HG02610 (cell line): ENCODE results near the gene TBCC.
"Not testable (repeated sequence)": the region's sequence is repeated elsewhere in the genome, so short reads cannot be mapped to it uniquely, and the experiment has no call there.

Experiments
- ATAC-seq: cut with Tn5 transposase; IDR thresholded peaks from one replicate; pipeline ENCODE4 v1.9.1; 2021; ENCODE audit warnings: mild to moderate bottlenecking, moderate library complexity; ENCODE audit not compliant: unreplicated experiment

Gene TBCC

DNA sequence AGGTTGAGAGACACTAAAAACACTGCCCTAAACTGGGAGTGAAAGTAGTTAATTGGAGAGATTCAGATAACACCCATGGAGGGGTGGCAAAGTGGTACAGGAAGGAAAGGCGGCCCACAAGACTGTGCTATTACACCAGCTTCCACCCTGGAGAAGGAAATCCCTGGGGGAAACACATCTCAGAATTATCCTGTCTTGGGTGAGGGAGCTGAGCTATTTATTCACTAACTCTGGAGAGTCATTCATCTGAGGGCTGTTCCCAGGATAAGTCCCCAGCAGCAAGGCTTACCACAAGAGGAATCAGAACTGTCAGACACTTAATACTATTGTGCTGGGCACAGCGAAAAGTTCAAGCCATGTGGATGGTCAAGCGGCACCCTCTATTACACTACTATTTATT, 9.9 kb downstream of the TBCC start:
- no peak for ATAC-seq

DNA sequence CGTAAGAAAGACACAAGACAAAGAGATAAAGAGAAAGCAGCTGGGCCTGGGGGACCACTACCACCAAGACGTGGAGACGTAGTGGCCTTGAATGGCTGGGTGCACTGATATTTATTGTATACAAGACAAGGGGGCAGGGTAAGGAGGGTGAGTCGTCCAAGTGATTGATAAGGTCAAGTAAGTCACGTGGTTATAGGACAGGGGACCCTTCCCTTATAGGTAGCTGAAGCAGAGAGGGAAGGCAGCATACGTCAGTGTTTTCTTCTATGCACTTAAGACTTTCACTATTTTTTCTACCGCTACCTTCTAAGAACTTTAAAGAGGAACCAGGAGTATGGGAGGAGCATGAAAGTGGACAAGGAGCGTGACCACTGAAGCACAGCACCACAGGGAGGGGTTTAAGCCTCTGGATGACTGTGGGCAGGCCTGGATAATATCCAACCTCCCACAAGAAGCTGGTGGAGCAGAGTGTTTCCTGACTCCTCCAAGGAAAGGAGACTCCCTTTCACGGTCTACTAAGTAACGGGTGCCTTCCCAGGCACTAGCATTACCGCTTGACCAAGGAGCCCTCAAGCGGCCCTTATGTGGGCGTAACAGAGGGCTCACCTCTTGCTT, 11.9 kb downstream of the TBCC start:
- ATAC-seq: not testable (repeated sequence)

DNA sequence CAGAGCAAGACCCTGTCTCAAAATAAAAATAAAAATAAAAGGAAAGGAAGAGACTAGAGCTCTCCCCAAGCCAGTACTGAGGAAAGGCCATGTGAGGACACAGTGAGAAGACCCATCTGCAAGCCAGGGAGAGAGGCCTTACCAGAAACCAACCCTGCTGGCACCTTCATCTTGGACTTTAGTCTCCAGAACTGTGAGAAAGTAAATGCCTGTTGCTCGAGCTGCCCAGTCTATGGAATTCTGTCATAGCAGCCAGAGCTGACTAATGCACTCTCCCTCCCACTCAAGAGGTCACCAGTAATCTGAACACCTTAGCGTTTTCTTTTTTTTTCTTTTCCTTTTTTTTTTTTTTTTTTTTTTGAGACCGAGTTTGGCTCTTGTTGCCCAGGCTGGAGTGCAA, 16.2 kb downstream of the TBCC start:
- ATAC-seq: no peak

- ATAC-seq: no peak
These were observed 18.3 kb downstream of the TBCC start for GRCh38 chr6:42727627-42728026.

DNA sequence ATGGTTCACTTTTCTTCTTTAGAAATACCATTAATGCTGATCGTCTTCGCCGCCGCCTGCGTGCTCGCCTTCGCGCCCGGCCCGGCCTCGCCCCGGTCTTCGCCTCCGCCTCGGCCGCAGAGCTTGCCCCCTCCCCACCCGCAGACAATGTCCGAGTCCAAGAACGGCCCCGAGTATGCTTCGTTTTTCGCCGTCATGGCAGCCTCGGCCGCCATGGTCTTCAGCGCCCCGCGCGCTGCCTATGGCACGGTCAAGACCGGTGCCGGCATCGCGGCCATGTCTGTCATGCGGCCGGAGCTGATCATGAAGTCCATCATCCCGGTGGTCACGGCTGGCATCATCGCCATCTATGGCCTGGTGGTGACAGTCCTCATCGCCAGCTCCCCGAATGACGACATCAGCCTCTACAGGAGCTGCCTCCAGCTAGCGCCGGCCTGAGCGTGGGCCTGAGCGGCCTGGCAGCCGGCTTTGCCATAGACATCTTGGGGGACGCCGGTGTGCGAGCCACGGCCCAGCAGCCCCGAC, 18.8 kb downstream of the TBCC start:
- ATAC-seq: no peak

DNA sequence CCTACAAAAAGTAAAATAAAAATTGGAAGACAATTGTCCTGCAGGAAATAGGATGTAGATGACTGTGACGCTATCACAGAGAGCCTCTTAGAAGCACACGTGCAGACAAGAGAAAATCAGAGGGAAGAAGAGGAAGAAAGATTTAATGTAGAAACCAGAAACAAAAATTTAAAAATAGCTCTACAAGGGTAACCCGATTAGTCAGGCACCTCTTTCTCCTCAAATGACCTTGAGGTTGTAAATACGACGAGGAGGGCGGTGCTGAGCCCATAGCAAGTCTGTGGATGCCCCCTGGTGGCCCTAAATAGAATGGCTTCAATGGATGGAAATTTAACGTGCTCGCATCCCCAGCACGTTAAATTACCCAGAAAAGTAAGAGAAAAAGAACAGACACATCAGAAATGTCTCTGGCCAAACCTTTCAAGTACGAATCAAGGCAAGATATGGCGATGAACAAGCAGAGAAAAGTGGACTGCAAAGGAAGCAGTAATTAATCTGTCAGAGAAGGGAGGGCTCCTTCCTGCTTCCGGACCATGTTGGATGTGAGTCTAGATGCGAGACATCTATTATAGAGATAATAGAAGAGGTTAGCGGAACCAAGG, 19.3 kb downstream of the TBCC start:
- peak; percentile 79 for ATAC-seq

GRCh38 chr6:42726026-42726425, 19.9 kb downstream of the TBCC start:
- no peak for ATAC-seq

DNA sequence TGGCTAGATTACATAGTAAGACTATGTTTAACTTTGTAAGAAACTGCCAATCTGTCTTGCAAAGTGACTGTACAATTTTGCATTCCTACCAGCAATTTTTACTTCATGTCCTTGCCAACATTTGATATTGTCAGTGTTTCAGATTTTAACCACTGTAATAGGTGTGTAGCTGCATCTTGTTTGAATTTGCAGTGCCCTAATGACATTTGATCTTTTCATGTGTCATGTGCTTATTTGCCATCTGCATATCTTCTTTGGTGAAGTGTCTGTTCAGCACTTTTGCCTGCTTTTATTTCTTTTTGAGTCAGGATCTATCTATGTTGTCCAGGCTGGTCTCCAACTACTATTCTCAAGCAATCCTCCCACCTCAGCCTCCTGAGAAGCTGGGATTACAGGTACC, 21.1 kb downstream of the TBCC start:
- ATAC-seq: no peak

DNA sequence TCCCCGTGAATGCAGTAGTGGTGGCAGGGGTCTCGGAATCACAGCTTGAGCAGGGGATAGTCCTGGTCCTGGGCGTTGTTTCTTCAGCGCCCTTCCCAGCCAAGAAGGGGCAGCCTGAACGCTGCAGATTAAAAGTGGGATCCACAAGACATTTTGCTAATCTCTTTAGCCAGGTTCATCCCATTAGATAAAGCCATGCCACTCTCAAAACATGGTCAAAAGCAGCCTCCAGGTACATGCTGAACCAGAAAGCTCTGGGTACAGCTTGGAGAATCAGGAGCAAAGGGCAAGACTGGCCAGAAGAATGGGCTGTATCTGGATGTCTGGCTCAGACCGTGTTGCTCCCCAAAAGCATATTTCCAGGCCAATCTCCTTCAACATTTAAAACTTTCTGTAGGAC, 23.4 kb downstream of the TBCC start, which contains the start of gene PRPH2:
Gene PRPH2, minus strand, starts transcription at position 101 of the 400 bp plus-strand sequence. CDS start 263 bp downstream, outside the sequence.
- ATAC-seq: no peak

DNA sequence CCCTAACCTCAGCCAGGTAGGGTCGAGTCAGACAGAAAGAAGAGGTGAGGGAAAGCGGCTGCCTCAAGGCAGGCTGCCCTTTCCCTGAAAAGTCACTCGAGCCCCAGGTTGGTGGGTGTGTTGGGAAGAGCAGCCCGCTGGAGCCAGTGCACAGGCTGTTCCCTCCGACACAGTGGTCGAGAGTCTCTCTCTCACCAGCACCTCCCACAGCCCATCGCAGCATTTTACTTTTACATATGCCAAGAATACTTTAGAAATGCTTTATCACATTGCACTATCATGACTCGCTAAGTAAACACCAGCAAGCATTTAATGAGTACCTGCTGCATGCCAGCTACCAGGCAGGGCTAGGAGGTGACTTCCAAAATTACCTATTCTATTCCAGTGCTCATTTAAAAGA, 25.2 kb downstream of the TBCC start:
- no peak for ATAC-seq

- no peak for ATAC-seq
These were observed 30.0 kb downstream of the TBCC start for GRCh38 chr6:42715871-42716270.

- no peak for ATAC-seq
These were observed 31.7 kb downstream of the TBCC start for GRCh38 chr6:42714098-42714761.

DNA sequence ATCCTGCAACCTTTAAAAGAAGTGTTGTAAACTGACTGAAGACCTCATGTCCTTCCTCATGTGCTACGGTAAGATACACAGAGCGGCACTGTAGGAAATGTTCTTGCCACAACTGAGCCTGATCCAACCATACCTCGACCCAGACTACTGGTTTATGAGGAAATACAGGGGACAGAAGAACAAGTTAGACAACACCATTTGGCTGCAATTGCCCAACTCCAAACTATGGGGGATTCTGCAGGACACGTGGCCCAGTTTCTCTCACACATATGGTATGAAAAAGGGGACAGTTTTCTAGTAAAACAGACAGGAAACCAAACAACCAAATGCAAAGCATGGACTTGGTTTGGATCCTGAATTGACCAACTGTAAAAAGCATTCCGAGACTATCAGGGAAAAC, 34.0 kb downstream of the TBCC start:
- ATAC-seq: no peak

- no peak for ATAC-seq
These were observed 35.6 kb downstream of the TBCC start for GRCh38 chr6:42710316-42710715.

DNA sequence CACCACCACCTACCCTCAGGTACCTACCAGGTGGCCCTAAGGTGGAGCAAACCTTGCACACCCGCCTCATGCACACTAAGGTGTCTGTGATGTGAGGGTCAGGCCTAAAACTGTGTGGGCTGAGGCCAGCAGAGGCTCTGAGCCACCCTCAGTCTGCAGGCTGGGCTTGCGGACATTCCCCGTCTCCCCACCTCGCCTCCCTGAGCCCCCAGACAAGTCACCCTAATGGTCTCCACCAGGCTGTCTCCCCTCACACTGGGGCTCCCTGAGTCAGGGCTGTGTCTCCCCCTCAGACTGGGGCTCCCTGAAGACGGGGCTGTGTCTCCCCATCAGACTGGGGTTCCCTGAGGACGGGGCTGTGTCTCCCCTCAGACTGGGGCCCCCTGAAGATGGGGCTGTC, 36.0 kb downstream of the TBCC start:
- ATAC-seq: no peak

DNA sequence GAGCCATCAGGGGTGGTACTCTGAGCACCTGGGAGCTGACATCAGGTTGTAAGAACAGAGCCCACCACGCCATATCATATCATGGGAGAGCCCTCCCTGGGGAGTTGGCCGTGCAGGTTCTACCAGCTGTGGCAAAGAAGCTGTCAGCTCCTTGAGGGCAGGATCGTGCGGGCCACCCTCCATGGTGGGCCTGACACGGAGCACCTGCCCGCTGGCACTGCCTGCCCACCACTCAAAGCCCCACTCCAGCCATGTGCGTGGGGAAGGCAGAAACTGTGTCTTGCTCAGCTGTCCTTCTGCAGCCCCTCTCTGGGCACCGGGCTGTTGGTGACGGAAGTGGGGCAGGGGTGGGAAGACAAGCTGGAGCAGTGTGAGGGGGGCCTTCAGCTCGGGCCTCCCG, 37.8 kb downstream of the TBCC start:
- no peak for ATAC-seq

- no peak for ATAC-seq
These were observed 38.3 kb downstream of the TBCC start for GRCh38 chr6:42707595-42707994.

DNA sequence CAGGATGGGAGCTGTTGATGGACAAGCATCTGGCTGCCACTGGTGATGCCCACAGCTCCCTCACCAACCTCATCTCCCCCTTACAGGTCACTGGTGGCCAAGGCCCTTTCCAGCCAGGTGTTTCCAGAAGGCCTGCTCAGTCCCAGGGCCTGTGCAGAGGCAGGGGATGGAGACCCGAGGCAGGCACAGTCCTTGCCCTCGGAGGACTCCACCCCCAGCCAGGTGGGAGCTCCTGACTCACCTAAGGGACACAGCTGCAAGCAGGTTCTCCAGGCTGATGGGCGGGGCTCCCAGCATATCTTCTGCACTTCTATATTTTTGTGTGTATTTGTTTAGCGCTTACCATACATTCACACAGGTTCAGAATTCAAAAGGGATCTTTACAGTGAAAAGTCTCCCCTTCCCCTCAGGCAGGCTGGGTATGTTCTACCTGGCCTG, 40.9 kb downstream of the TBCC start:
- ATAC-seq: no peak

- no peak for ATAC-seq
These were observed 41.5 kb downstream of the TBCC start for GRCh38 chr6:42704251-42704936.

DNA sequence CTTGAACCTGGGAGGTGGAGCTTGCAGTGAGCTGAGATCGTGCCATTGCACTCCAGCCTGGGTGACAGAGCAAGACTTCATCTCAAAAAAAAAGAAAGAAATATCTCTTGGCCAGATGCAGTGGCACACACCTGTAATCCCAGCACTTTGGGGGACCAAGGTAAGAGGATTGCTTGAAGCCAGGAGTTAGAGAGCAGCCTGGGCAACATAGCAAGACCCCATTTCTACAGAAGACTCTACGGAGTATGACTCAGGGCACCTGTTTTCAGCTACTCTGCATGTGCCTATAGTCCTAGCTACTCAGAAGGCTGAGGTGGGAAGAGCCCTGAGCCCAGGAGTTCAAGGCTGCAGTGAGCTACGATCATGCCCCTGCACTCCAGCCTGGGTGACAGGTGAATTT, 43.1 kb downstream of the TBCC start:
- not testable (repeated sequence) for ATAC-seq

GRCh38 chr6:42702200-42702599, 43.7 kb downstream of the TBCC start:
- ATAC-seq: no peak

DNA sequence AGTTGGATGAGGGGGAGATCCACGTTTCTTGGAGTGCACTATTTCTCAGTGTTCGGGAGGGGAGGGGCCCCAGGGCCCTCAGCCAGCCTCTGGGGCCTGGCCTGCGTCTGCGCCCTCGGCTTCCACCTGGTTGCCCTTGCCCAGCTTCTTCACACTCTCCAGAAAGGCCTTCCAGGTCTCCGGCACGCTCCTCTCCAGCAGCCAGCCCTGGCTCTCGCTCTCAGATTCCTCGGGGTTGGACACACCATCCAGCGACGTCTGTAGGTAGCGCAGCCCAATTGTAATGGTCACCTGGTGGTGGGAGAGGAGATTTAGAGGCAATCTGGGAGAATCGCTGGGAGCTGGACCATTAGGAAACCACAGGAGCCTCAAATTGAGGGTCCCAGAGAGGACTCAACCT, 47.7 kb downstream of the TBCC start:
- ATAC-seq: no peak
